K562 (cell line): ENCODE measurements around the gene FGF21. TPM values are rescaled to one million over a fixed set of nuclear protein-coding genes. Genes with fewer than 3 reads are reported as not detected.

Experiments
- ATAC-seq: fragments of 200-7000 bp; cut with Tn5 transposase; 3 replicates; pipeline ENCODE4 v1.9.1; 2020; ENCODE audit warnings: moderate library complexity
- BruUV-seq: library from RNA; stranded (reverse); fragments of 400-500 nt; replicated peaks from 2 replicates; lab custom pipeline; 2021; lab: Mats Ljungman, UMichigan
- CTCF ChIA-PET: fragments of 300-600 bp; formaldehyde crosslinking; extraction: SDS; loops from one replicate; lab custom pipeline; 2021; ENCODE audit warnings: low intra/inter-chr PET ratio; lab: Yijun Ruan, JAX
- POLR2A ChIA-PET: fragments of 300-600, 350-650 bp; sonication (Branson Sonifier 250); formaldehyde crosslinking; extraction: SDS; loops from one replicate; lab custom pipeline; 2021; ENCODE audit warnings: antibody characterized with exemption, inconsistent platforms; lab: Yijun Ruan, JAX
- DNase-seq, 4 experiments: peaks; one replicate each; pipeline versions ENCODE4 v3.0.0 to v3.0.0-alpha.2; 2011 to 2018; ENCODE audit warnings: low spot score in 3 of 4, mixed read lengths in 3 of 4; ENCODE audit errors: extremely low read depth in 1 of 4
- FAIRE-seq: peaks from 2 replicates; lab custom pipeline; 2011; peaks lifted over from hg19 to GRCh38; lab: Jason Lieb, UNC
- H2AFZ ChIP-seq: 2 replicates; pipeline ENCODE4 v1.6.0; 2011; ENCODE audit warnings: low read depth, low read length, control low read depth, inconsistent platforms
- H3K27ac ChIP-seq: fragments of 200-600 bp; 3 replicates; pipeline ENCODE4 v1.8.0; 2011; ENCODE audit warnings: low read depth, mild to moderate bottlenecking, control low read depth, inconsistent platforms, low read length, moderate library complexity, mixed read lengths; ENCODE audit errors: extremely low read depth
- H3K27me3 ChIP-seq, 2 experiments: fragments of 300-600 bp in 1 of 2; 2 replicates in 1 of 2; 3 replicates in 1 of 2; pipeline versions ENCODE4 v1.6.0 to v1.8.0; 2011; ENCODE audit warnings: inconsistent platforms in 2 of 2, low read length in 2 of 2, mild to moderate bottlenecking in 1 of 2, mixed read lengths in 1 of 2, moderate library complexity in 1 of 2; ENCODE audit not compliant: control insufficient read depth in 2 of 2, insufficient read depth in 2 of 2
- H3K36me3 ChIP-seq: fragments of 300-600 bp; 3 replicates; pipeline ENCODE4 v1.8.0; 2011; ENCODE audit warnings: mild to moderate bottlenecking, low read length, inconsistent platforms; ENCODE audit not compliant: control insufficient read depth, insufficient read depth
- H3K4me1 ChIP-seq, 2 experiments: fragments of 200-600 bp in 1 of 2; replicated peaks in 1 of 2; 2 replicates in 1 of 2; 3 replicates in 1 of 2; pipeline versions ENCODE4 v1.5.1 to v1.8.0; 2011; ENCODE audit warnings: inconsistent platforms in 2 of 2, low read length in 2 of 2, mild to moderate bottlenecking in 1 of 2, mixed read lengths in 1 of 2, moderate library complexity in 1 of 2; ENCODE audit not compliant: control insufficient read depth in 2 of 2, insufficient read depth in 2 of 2
- H3K4me2 ChIP-seq: 2 replicates; pipeline ENCODE4 v1.6.1; 2011; ENCODE audit warnings: low read length, control low read depth, inconsistent platforms, mixed read lengths; ENCODE audit not compliant: insufficient read depth
- H3K4me3 ChIP-seq: fragments of 200-600 bp; sonication (generic), shearing (Covaris generic); 2 replicates; pipeline ENCODE4 v1.5.1; 2016; ENCODE audit warnings: control low read depth, inconsistent platforms
- H3K79me2 ChIP-seq: fragments of 200-600 bp; 3 replicates; pipeline ENCODE4 v1.8.0; 2011; ENCODE audit warnings: low read length, inconsistent platforms; ENCODE audit not compliant: control insufficient read depth, insufficient read depth
- H3K9ac ChIP-seq, 2 experiments: 2 replicates each; pipeline versions ENCODE4 v1.6.0 to v1.6.1; 2011; ENCODE audit warnings: low read depth in 2 of 2, low read length in 2 of 2, control low read depth in 1 of 2, inconsistent platforms in 1 of 2, mild to moderate bottlenecking in 1 of 2, mixed read lengths in 1 of 2; ENCODE audit not compliant: insufficient read depth in 1 of 2
- H3K9me1 ChIP-seq: one replicate; pipeline ENCODE4 v1.6.0; 2011; ENCODE audit warnings: inconsistent platforms, mild to moderate bottlenecking, low read length, moderate library complexity; ENCODE audit not compliant: control insufficient read depth, insufficient read depth
- H3K9me3 ChIP-seq: replicated peaks from 2 replicates; pipeline ENCODE4 v1.5.1; 2011; ENCODE audit warnings: low read depth, low read length, inconsistent platforms; ENCODE audit not compliant: control insufficient read depth, insufficient read depth
- H4K20me1 ChIP-seq: replicated peaks from 2 replicates; pipeline ENCODE4 v1.6.1; 2011; ENCODE audit warnings: low read length, inconsistent platforms, mixed read lengths; ENCODE audit not compliant: control insufficient read depth, insufficient read depth
- AFF1 ChIP-seq, 2 experiments: fragments of 450-650 bp; IDR thresholded peaks; 2 replicates each; pipeline ENCODE4 v1.6.1; 2018; ENCODE audit warnings: mild to moderate bottlenecking in 2 of 2, low read depth in 1 of 2; ENCODE audit not compliant: partially characterized antibody in 2 of 2
- CSDE1 ChIP-seq, 2 experiments: fragments of 450-650 bp; IDR thresholded peaks; 2 replicates each; pipeline ENCODE4 v1.6.1; 2016; ENCODE audit warnings: mild to moderate bottlenecking in 1 of 2
- ETS1 ChIP-seq: conservative IDR thresholded peaks from 2 replicates; pipeline ENCODE4 v1.6.1; 2011; ENCODE audit warnings: low read depth, mild to moderate bottlenecking, low read length; ENCODE audit not compliant: control insufficient read depth
- GABPB1 ChIP-seq: sonication (generic); formaldehyde crosslinking; IDR thresholded peaks from 2 replicates; pipeline ENCODE4 v1.8.0; 2022; ENCODE audit warnings: mild to moderate bottlenecking, missing genetic modification reagents
- HCFC1 ChIP-seq: IDR thresholded peaks from 2 replicates; pipeline ENCODE4 v1.6.1; 2012; ENCODE audit warnings: low read depth, low read length, improper control_type of control experiment
- HOXB6 ChIP-seq: fragments of 250-450 bp; sonication (Bioruptor Pico); IDR thresholded peaks from 2 replicates; pipeline ENCODE4 v1.5.1; 2022; ENCODE audit warnings: mild to moderate bottlenecking, borderline replicate concordance
- MBD2 ChIP-seq: sonication (generic); IDR thresholded peaks from 2 replicates; pipeline ENCODE4 v1.6.1; 2016; ENCODE audit warnings: low read depth, borderline replicate concordance
- MYNN ChIP-seq, 2 experiments: sonication (generic); formaldehyde crosslinking in 1 of 2; IDR thresholded peaks; 2 replicates each; pipeline versions ENCODE4 v1.5.0 to v1.6.1; 2016 to 2020; ENCODE audit warnings: antibody characterized with exemption in 1 of 2, missing genetic modification reagents in 1 of 2
- RCOR1 ChIP-seq, 2 experiments: IDR thresholded peaks; 2 replicates each; pipeline ENCODE4 v1.6.1; 2012; ENCODE audit warnings: low read depth in 2 of 2, low read length in 2 of 2, borderline replicate concordance in 1 of 2, improper control_type of control experiment in 1 of 2
- SIX5 ChIP-seq, 2 experiments: IDR thresholded peaks; 2 replicates each; pipeline ENCODE4 v1.6.1; 2011; ENCODE audit warnings: low read length in 2 of 2, borderline replicate concordance in 1 of 2, low read depth in 1 of 2, mild to moderate bottlenecking in 1 of 2, moderate library complexity in 1 of 2; ENCODE audit not compliant: insufficient read depth in 1 of 2
- ZFX ChIP-seq: sonication (generic); formaldehyde crosslinking; IDR thresholded peaks from 2 replicates; pipeline ENCODE4 v1.8.0; 2022; ENCODE audit warnings: mild to moderate bottlenecking, missing genetic modification reagents, moderate library complexity
- ZNF143 ChIP-seq: sonication (generic); formaldehyde crosslinking; IDR thresholded peaks from 2 replicates; pipeline ENCODE4 v1.9.0; 2022; ENCODE audit warnings: mild to moderate bottlenecking, missing genetic modification reagents
- ZNF354B ChIP-seq: fragments of 250-450 bp; sonication (Bioruptor Pico); IDR thresholded peaks from 2 replicates; pipeline ENCODE4 v1.4.0; 2020
- ZNF644 ChIP-seq: fragments of 200-800 bp; sonication (Bioruptor generic); IDR thresholded peaks from 2 replicates; pipeline ENCODE4 v1.6.1; 2016; ENCODE audit warnings: low read depth, missing genetic modification characterization, missing compliant biosample characterization
- ZNF766 ChIP-seq: fragments of 200-800 bp; sonication (Bioruptor generic); conservative IDR thresholded peaks from 2 replicates; pipeline ENCODE4 v1.6.1; 2016; ENCODE audit warnings: missing genetic modification characterization, missing compliant biosample characterization
- ZNF830 ChIP-seq: fragments of 250-450 bp; sonication (Bioruptor Pico); IDR thresholded peaks from 2 replicates; pipeline ENCODE4 v1.5.0; 2021; ENCODE audit warnings: mild to moderate bottlenecking
- WGBS: fragments of 100-300 bp; shearing (Covaris generic); methylation state at CpG from one replicate; pipeline ENCODE4 v1.1.6; 2016; ENCODE audit warnings: low coverage, mixed read lengths; ENCODE audit not compliant: insufficient coverage; ENCODE audit errors: missing lambda C conversion rate; 5-methylcytosine and 5-hydroxymethylcytosine counted together
- in situ Hi-C: fragments of 300-500 bp; cut with MboI; formaldehyde crosslinking; loops from 4 replicates; pipeline ENCODE4 v1.15.0; 2018; ENCODE audit warnings: inconsistent platforms, mixed read lengths
- intact Hi-C: fragments of 100-400 bp; cut with micrococcal nuclease; formaldehyde crosslinking; loops from 2 replicates; pipeline ENCODE4 v1.14.2; 2022
- polyA plus RNA-seq, 8 experiments: library from polyadenylated mRNA; depleted of rRNA in 4 of 8; stranded (reverse) in 5 of 8; unstranded in 3 of 8; fragments of >200 nt; fragmentation: Nextera tagmentation in 2 of 8; fragmentation: Illumina TruSeq in 1 of 8; extraction: Ambion mirVana in 2 of 8; extraction: Trizol in 1 of 8; gene quantifications; 2 replicates each; pipeline versions ENCODE4 v1.2.1 to v1.2.3, GENCODE V29; 2011 to 2014; ENCODE audit warnings: inconsistent platforms in 1 of 8, missing spikeins in 1 of 8
- total RNA-seq, 7 experiments: library from RNA; depleted of rRNA in 6 of 7; stranded (reverse); fragments of >200 nt in 6 of 7; fragmentation: Illumina TruSeq in 2 of 7; extraction: Trizol in 2 of 7; gene quantifications; 2 replicates each; pipeline versions ENCODE4 v1.2.1 to v1.2.3, GENCODE V29; 2011 to 2021; ENCODE audit warnings: low replicate concordance in 1 of 7
- TF ChIP-seq, protein P1 (sequence below): fragments of 450-650 bp; formaldehyde crosslinking; IDR thresholded peaks from 2 replicates; pipeline ENCODE4 v1.4.0; 2020; ENCODE audit warnings: mild to moderate bottlenecking, moderate library complexity

Gene FGF21
- total and polyA plus RNA-seq, 9 of the 15 experiments (the other 6 are each of a cell fraction or from before 2014, with no cell fraction given) = 0.04 to 0.77 (median 0.09) TPM; not detected in 6

DNA sequence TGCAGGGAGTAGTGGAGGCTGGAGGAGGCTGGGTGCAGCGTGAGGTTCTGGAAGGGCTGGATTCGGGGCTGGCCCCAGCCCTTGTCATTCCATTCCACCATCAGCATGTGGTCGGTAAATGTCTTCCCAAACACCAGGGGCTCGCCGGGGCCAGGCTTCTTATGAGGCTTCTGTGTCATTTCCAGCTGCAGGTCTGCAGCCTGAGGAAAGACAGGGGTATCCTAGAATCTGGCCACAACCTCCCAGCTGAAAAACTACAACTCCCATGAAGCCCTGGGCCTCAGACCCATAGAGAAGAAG lies 51.1 kb downstream of the FGF21 start:
- Histone ChIP-seq H3K79me2 (peaks cover 53% of the 10 kb centered on the region), H3K9me3 (no peaks in the 10 kb centered on the region), H3K4me1 (peaks cover 24 to 45% of the 10 kb centered on the region in 2 experiments), H3K9me1 (peaks cover 3% of the 10 kb centered on the region), H3K4me2 (no peak overlapping the region), H3K4me3 (no peak overlapping the region), H3K9ac (no peak overlapping the region), H4K20me1 (0 out of 2 replicates have a peak, but pooled peaks cover 3% of the 10 kb centered on the region), H3K27me3 (no peaks in the 10 kb centered on the region), H2AFZ (no peak overlapping the region), H3K36me3 (peaks cover 36% of the 10 kb centered on the region; the same call in 1 of the 3 replicates), H3K27ac (peak overlapping the region; percentile 72; the same call in 2 of the 3 replicates)
- ATAC-seq (no peak), DNase-seq (peak; percentile 4 to 79 (median 58)), FAIRE-seq (no peak)
- POLR2A ChIA-PET = interaction anchor here (0.7 to 2.1 kb wide), 9 partner anchors 8 to 159 kb away, joined by 3 to 14 read pairs (median 4); partner anchors contain the start of genes FTL and IZUMO1
- CTCF ChIA-PET = no interaction called here
- 73% methylated on average over 5 of the region's 5 CpGs for WGBS
- intact Hi-C loops = no loop called here
- no TSS peak for BruUV-seq
- in situ Hi-C loops = no loop called here
- TF ChIP-seq ETS1 (peak; percentile 96), GABPB1 (CRISPR knock-in tag) (no peak), CSDE1 (IDR thresholded peaks at IDR 0.05) (no peak), RCOR1 (IDR thresholded peaks at IDR 0.05; ENCODE audit: borderline replicate concordance in 1 of 2, low read depth in 2 of 2, low read length in 2 of 2) (no peak), MBD2 (peak; percentile 60; the same call in 1 of the 2 replicates), AFF1 (IDR thresholded peaks at IDR 0.05; ENCODE audit: low read depth in 1 of 2, partially characterized antibody in 2 of 2) (peak in 1 of 2 experiments; percentile 99), ZNF830 (no peak), ZFX (CRISPR knock-in tag) (0 out of 2 replicates have a peak, but pooled peaks have one; percentile 11), MYNN (IDR thresholded peaks at IDR 0.05) (no peak), MYNN (CRISPR knock-in tag; IDR thresholded peaks at IDR 0.05) (no peak), ZNF143 (CRISPR knock-in tag) (peak; percentile 98), HOXB6 (no peak), HCFC1 (peak; percentile 98), ZNF644 (peak; percentile 28; the same call in 1 of the 2 replicates), ZNF766 (CRISPR knock-in tag) (peak; percentile 88), ZNF354B (CRISPR knock-in tag) (no peak), SIX5 (IDR thresholded peaks at IDR 0.05; ENCODE audit: borderline replicate concordance in 1 of 2, insufficient read depth in 1 of 2, low read depth in 1 of 2, low read length in 2 of 2) (peak; percentile 98)
- TF ChIP-seq, protein P1, sequence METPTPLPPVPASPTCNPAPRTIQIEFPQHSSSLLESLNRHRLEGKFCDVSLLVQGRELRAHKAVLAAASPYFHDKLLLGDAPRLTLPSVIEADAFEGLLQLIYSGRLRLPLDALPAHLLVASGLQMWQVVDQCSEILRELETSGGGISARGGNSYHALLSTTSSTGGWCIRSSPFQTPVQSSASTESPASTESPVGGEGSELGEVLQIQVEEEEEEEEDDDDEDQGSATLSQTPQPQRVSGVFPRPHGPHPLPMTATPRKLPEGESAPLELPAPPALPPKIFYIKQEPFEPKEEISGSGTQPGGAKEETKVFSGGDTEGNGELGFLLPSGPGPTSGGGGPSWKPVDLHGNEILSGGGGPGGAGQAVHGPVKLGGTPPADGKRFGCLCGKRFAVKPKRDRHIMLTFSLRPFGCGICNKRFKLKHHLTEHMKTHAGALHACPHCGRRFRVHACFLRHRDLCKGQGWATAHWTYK (CRISPR knock-in tag) = no peak
